GM21528 (cell line): Measurements from ENCODE around the gene KCNMB4.
"Not testable (repeated sequence)": the region's sequence is repeated elsewhere in the genome, so short reads cannot be mapped to it uniquely, and the experiment has no call there.

Experiments used
- ATAC-seq: cut with Tn5 transposase; IDR thresholded peaks from one replicate; pipeline ENCODE4 v1.9.1; 2021; ENCODE audit warnings: mild to moderate bottlenecking, moderate library complexity; ENCODE audit not compliant: unreplicated experiment, low FRiP score

KCNMB4 gene

GRCh38 chr12:70367258-70368141 is 1.4 kb downstream of the KCNMB4 start:
- no peak for ATAC-seq

GRCh38 chr12:70372881-70373280 is 6.8 kb downstream of the KCNMB4 start:
- no peak for ATAC-seq

- ATAC-seq = no peak
These were observed 13.8 kb downstream of the KCNMB4 start for GRCh38 chr12:70379846-70380245.

GRCh38 chr12:70383484-70383883 is 17.4 kb downstream of the KCNMB4 start:
- no peak for ATAC-seq

- no peak for ATAC-seq
These were observed 17.8 kb downstream of the KCNMB4 start for GRCh38 chr12:70383886-70384285.

- ATAC-seq = no peak
These were observed 20.7 kb downstream of the KCNMB4 start for GRCh38 chr12:70386771-70387170.

GRCh38 chr12:70389678-70390077 is 23.6 kb downstream of the KCNMB4 start:
- no peak for ATAC-seq

- ATAC-seq = not testable (repeated sequence)
These were observed 26.5 kb downstream of the KCNMB4 start for GRCh38 chr12:70392631-70393030.

- no peak for ATAC-seq
These were observed 27.9 kb downstream of the KCNMB4 start for GRCh38 chr12:70393787-70394499.

- no peak for ATAC-seq
These were observed 31.9 kb downstream of the KCNMB4 start for GRCh38 chr12:70398002-70398401.

- no peak for ATAC-seq
These were observed 32.8 kb downstream of the KCNMB4 start for GRCh38 chr12:70398862-70399261.

- ATAC-seq = no peak
These were observed 33.2 kb downstream of the KCNMB4 start for GRCh38 chr12:70399311-70399710.

GRCh38 chr12:70400124-70400523 is 34.0 kb downstream of the KCNMB4 start:
- no peak for ATAC-seq

- no peak for ATAC-seq
These were observed 36.5 kb downstream of the KCNMB4 start for GRCh38 chr12:70402597-70402996.

GRCh38 chr12:70403826-70404225 is 37.7 kb downstream of the KCNMB4 start:
- no peak for ATAC-seq

GRCh38 chr12:70408004-70408790 is 42.1 kb downstream of the KCNMB4 start:
- no peak for ATAC-seq

- peak; percentile 61 for ATAC-seq
These were observed 49.9 kb downstream of the KCNMB4 start for GRCh38 chr12:70415987-70416386.

- no peak for ATAC-seq
These were observed 51.0 kb downstream of the KCNMB4 start for GRCh38 chr12:70417121-70417520.

GRCh38 chr12:70418101-70418500 is 52.0 kb downstream of the KCNMB4 start:
- ATAC-seq = no peak

GRCh38 chr12:70422631-70423030 is 56.5 kb downstream of the KCNMB4 start:
- ATAC-seq = no peak

GRCh38 chr12:70426620-70427019 is 60.5 kb downstream of the KCNMB4 start:
- no peak for ATAC-seq
